Measurements from ENCODE around the gene KRT12. TPM values are rescaled to one million over a fixed set of nuclear protein-coding genes. Genes with fewer than 3 reads are reported as not detected.

The KRT12 gene
- total RNA-seq, result not detected in 2 replicates

GRCh38 chr17:40866838-40867237 lies at the start of gene KRT12:
Gene KRT12 (minus strand): TSS chr17:40867223. CDS start chr17:40867186, 37 bp downstream.

GRCh38 chr17:40884708-40885512 lies 17.9 kb upstream of the KRT12 start, which contains the start of gene KRT20:
Gene KRT20 (minus strand): TSS chr17:40885242. CDS start chr17:40885185, 57 bp downstream.

GRCh38 chr17:40822132-40822812 lies 44.8 kb downstream of the KRT12 start, which contains the start of gene KRT10:
Gene KRT10 (minus strand): TSS chr17:40822614. CDS start chr17:40822585, 29 bp downstream.

Other genes starting within 250 kb of the KRT12 start
- 53.3 and 55.4 TPM in 2 replicates for gene SMARCE1, start 219.4 kb downstream of the KRT12 start, total RNA-seq
- gene KRT222, start 202.0 kb downstream of the KRT12 start, total RNA-seq, result not detected in 2 replicates
- gene KRT24, start 163.5 kb downstream of the KRT12 start, total RNA-seq, result not detected in 2 replicates
- not detected in 2 replicates for gene KRT25, start 111.9 kb downstream of the KRT12 start, total RNA-seq
- gene KRT26, start 95.0 kb downstream of the KRT12 start, total RNA-seq, result not detected in 2 replicates
- not detected in 2 replicates for gene KRT27, start 84.7 kb downstream of the KRT12 start, total RNA-seq
- not detected in 2 replicates for gene KRT28, start 67.3 kb downstream of the KRT12 start, total RNA-seq
- 19.7 and 36.3 TPM in 2 replicates for gene KRT10, start 44.6 kb downstream of the KRT12 start, total RNA-seq
- gene KRT20, start 18.0 kb upstream of the KRT12 start, total RNA-seq, result not detected in 2 replicates
- gene KRT23, start 70.4 kb upstream of the KRT12 start, total RNA-seq, result not detected in 2 replicates
- gene KRT39, start 99.7 kb upstream of the KRT12 start, total RNA-seq, result not detected in 2 replicates
- gene KRT40, start 117.1 kb upstream of the KRT12 start, total RNA-seq, result not detected in 2 replicates
- gene KRTAP3-3, start 126.9 kb upstream of the KRT12 start, total RNA-seq, result not detected in 2 replicates
- gene KRTAP3-2, start 132.7 kb upstream of the KRT12 start, total RNA-seq, result not detected in 2 replicates
- gene KRTAP3-1, start 141.9 kb upstream of the KRT12 start, total RNA-seq, result not detected in 2 replicates
- gene KRTAP1-5, start 160.0 kb upstream of the KRT12 start, total RNA-seq, result not detected in 2 replicates
- gene KRTAP1-4, start 163.0 kb upstream of the KRT12 start, total RNA-seq, result not detected in 2 replicates
- gene KRTAP1-3, start 167.7 kb upstream of the KRT12 start, total RNA-seq, result not detected in 2 replicates
- gene KRTAP1-1, start 174.2 kb upstream of the KRT12 start, total RNA-seq, result not detected in 2 replicates
- gene KRTAP2-1, start 180.1 kb upstream of the KRT12 start, total RNA-seq, result not detected in 2 replicates
- not detected in 2 replicates for gene KRTAP2-2, start 188.0 kb upstream of the KRT12 start, total RNA-seq
- not detected in 2 replicates for gene KRTAP2-3, start 192.9 kb upstream of the KRT12 start, total RNA-seq
- gene KRTAP2-4, start 198.7 kb upstream of the KRT12 start, total RNA-seq, result not detected in 2 replicates
- gene KRTAP4-7, start 216.9 kb upstream of the KRT12 start, total RNA-seq, result not detected in 2 replicates
- gene KRTAP4-8, start 230.9 kb upstream of the KRT12 start, total RNA-seq, result not detected in 2 replicates
- not detected in 2 replicates for gene KRTAP4-16, start 235.0 kb upstream of the KRT12 start, total RNA-seq
- gene KRTAP4-9, start 238.2 kb upstream of the KRT12 start, total RNA-seq, result not detected in 2 replicates

Data from cardiac atrium fibroblast (primary cell).